ENCODE results near the gene GLOD4.

GLOD4 gene

GRCh38 chr17:733743-734142 lies 48.3 kb downstream of the GLOD4 start:
- DNase-seq = no peak

GRCh38 chr17:732902-733720 lies 49.0 kb downstream of the GLOD4 start:
- peak; percentile 37 for DNase-seq

- DNase-seq = peak; percentile 63
Measured at GRCh38 chr17:732067-732901, 49.8 kb downstream of the GLOD4 start, which contains the start of gene TLCD3A. TLCD3A (plus strand) TSS chr17:732596; CDS start chr17:732648, 52 bp downstream.

- no peak for DNase-seq
Measured at GRCh38 chr17:731644-732066, 50.4 kb downstream of the GLOD4 start.

- no peak for DNase-seq
Measured at GRCh38 chr17:728911-729310, 53.2 kb downstream of the GLOD4 start.

- DNase-seq = no peak
Measured at GRCh38 chr17:726271-726919, 55.7 kb downstream of the GLOD4 start.

- no peak for DNase-seq
Measured at GRCh38 chr17:725746-726145, 56.3 kb downstream of the GLOD4 start.

GRCh38 chr17:725084-725483 lies 57.0 kb downstream of the GLOD4 start:
- no peak for DNase-seq

GRCh38 chr17:721540-721937 lies 60.5 kb downstream of the GLOD4 start:
- DNase-seq = no peak

GRCh38 chr17:720706-721539 lies 61.2 kb downstream of the GLOD4 start:
- no peak for DNase-seq

GRCh38 chr17:718075-718474 lies 64.0 kb downstream of the GLOD4 start:
- DNase-seq = no peak
